ENCODE data around the gene MED1. TPM values are rescaled to one million over a fixed set of nuclear protein-coding genes. Genes with fewer than 3 reads are reported as not detected.
"Not testable (repeated sequence)": the region's sequence is repeated elsewhere in the genome, so short reads cannot be mapped to it uniquely, and the experiment has no call there.

MED1 gene, protein sequence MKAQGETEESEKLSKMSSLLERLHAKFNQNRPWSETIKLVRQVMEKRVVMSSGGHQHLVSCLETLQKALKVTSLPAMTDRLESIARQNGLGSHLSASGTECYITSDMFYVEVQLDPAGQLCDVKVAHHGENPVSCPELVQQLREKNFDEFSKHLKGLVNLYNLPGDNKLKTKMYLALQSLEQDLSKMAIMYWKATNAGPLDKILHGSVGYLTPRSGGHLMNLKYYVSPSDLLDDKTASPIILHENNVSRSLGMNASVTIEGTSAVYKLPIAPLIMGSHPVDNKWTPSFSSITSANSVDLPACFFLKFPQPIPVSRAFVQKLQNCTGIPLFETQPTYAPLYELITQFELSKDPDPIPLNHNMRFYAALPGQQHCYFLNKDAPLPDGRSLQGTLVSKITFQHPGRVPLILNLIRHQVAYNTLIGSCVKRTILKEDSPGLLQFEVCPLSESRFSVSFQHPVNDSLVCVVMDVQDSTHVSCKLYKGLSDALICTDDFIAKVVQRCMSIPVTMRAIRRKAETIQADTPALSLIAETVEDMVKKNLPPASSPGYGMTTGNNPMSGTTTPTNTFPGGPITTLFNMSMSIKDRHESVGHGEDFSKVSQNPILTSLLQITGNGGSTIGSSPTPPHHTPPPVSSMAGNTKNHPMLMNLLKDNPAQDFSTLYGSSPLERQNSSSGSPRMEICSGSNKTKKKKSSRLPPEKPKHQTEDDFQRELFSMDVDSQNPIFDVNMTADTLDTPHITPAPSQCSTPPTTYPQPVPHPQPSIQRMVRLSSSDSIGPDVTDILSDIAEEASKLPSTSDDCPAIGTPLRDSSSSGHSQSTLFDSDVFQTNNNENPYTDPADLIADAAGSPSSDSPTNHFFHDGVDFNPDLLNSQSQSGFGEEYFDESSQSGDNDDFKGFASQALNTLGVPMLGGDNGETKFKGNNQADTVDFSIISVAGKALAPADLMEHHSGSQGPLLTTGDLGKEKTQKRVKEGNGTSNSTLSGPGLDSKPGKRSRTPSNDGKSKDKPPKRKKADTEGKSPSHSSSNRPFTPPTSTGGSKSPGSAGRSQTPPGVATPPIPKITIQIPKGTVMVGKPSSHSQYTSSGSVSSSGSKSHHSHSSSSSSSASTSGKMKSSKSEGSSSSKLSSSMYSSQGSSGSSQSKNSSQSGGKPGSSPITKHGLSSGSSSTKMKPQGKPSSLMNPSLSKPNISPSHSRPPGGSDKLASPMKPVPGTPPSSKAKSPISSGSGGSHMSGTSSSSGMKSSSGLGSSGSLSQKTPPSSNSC (N-terminal part only)
- 10 to 100 TPM; 25.3 to 28.3 TPM for total RNA-seq
- long read RNA-seq, partial matches to known transcripts: 0 of 10 reads
- long read RNA-seq, other reads (novel, unspliced or antisense): 9 of 10 reads

DNA sequence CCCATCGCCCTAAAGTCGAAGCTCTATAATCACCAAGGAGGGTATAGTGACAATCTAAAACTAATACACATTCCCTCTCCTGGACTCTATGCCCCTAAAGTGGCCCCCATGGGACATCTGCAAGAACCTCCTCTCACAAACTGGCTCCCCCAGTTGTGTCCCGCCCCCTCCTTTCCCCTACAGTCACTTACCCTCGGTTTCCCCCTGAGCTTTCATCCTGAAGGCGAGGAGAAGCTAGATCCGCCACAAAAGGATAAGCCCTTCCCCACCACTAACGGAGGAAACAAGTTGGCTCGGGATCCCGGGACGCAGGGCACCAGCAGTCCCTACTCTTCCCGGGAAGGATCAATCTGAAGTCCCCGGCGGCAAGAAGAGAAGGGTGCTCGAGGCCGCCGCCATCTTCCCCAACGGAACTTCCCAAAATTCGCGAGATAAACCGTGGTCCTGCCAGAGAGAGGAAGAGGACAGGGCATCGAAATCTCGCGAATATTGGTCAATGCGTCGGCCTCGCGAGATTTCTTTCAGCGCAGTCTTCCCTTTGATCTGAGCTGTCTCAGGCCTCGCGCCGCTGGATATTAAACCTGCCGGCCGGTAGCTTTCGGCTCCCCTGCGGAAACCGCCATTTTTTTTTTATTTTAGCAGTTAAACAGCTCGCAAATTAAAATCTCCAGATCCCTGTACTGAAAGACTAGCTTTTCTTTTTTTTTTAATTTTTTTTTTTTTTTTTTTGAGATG is at the start of gene MED1:
Gene MED1, minus strand, starts transcription at position 417 of the 735 bp plus-strand sequence. Its CDS starts 201 bp downstream, at position 216.
- DNase-seq (peak; percentile 93 to 95), ATAC-seq (peak; percentile 99)
- intact Hi-C loops (cut with DNase I, micrococcal nuclease): no loop called here

DNA sequence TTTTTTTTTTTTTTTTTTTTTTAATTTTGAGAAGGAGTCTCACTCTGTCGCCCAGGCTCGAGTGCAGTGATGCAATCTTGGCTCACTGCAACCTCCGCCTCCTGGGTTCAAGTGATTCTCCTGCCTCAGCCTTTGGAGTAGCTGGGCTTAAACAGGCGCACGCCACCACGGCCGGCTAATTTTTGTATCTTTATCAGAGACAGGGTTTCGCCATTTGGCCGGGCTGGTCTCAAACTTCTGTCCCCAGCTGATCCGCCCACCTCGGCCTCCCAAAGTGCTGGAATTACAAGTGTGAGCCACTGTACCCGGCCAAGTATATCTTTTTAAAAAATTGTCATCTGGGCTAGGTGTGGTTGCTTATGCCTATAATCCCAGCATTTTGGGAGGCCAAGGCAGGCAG is 45.9 kb upstream of the MED1 start:
- intact Hi-C loops (cut with DNase I, micrococcal nuclease); ATAC-seq; DNase-seq: not testable (repeated sequence)

DNA sequence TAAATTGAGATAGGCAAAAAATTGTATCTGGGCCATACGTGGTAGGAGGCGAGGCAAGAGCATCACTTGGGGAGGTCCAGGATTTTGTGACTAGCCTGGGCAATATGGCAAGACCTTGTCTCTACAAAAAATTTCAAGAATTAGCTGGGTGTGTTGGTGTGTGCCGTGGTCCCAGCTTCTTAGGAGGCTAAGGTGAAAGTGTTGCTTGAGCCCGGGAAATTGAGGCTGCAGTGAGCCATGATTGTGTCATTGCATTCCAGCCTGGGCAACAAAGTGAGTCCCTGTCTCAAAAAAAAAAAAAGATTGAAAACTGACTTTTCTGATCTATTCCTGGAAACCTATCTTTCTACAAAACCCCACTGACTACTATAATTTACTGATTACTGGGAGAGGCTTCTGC is 36.9 kb upstream of the MED1 start:
- intact Hi-C loops (cut with DNase I, micrococcal nuclease): no loop called here
- no peak for ATAC-seq

DNA sequence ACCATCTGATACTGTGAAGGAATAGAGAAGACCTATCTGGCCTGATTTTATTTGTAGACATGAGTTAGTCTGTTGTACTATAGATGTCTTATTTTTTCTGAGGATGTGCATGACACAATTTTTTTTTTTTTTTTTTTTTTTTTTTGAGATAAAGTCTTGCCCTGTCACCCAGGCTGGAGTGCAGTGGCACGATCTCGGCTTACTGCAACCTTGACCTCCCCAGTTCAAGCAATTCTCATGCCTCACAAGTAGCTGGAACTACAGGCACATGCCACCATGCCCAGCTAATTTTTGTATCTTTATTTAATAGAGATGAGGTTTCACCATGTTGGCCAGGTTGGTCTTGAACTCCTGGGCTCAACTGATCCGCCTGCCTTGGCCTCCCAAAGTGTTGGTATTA is 36.4 kb upstream of the MED1 start:
- ATAC-seq; DNase-seq; intact Hi-C loops (cut with DNase I, micrococcal nuclease): not testable (repeated sequence)

More for the DNA sequence above, 36.9 kb upstream of the MED1 start:
- no peak for DNase-seq

DNA sequence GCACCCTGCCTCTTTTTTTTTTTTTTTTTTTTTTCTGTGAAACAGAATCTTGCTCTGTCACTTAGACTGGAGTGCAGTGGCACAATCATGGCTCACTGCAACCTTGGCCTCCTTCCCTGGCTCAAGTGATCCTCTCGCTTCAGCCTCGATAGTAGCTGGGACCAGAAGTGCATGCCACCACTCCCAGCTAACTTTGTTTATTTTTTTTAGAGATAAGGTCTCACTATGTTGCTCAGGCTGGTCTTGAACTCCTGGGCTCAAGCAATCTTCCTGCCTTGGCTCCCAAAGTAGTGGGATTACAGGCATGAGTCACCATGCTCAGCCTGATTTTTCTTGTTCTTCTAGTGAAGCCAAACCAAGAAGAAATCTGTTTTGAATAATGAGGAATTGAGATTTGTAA is 35.2 kb upstream of the MED1 start:
- DNase-seq (no peak), ATAC-seq (no peak)
- intact Hi-C loops (cut with DNase I, micrococcal nuclease): no loop called here

DNA sequence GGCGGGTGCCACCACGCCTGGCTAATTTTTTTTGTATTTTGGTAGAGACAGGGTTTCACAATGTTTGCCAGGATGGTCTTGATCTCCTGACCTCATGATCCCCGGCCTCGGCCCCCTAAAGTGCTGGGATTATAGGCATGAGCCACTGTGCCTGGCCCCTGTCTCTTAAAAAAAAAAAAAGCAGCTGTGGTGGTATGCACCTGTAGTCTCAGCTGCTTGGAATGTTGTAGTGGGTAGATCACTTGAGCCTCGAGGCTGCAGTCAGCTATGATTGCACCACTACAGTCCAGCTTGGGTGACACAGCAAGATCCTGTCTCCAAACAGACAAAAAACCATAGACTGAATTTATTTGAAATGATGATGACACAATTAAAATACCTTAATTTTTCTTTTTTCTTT is 34.5 kb upstream of the MED1 start:
- intact Hi-C loops (cut with DNase I, micrococcal nuclease): no loop called here
- DNase-seq (no peak), ATAC-seq (no peak)

DNA sequence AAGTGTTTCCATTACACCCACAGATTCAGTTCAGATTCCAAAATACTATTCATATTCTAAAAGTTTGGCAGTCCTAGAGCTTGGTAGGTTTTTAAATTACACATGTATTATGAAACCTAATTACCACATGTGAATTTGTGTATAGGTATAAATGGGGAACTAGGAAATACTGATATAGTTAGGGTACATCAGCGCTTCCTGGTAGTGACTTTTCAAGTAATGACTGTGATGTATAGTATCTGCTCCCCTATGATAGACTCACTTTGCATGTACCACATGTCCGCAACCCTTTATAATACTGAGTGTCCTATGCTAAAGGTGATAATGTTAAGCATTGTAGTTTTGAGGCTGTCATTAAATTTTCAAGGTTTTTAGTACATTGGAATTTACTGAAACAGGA is 33.1 kb upstream of the MED1 start:
- intact Hi-C loops (cut with DNase I, micrococcal nuclease): no loop called here
- ATAC-seq (no peak), DNase-seq (no peak)

DNA sequence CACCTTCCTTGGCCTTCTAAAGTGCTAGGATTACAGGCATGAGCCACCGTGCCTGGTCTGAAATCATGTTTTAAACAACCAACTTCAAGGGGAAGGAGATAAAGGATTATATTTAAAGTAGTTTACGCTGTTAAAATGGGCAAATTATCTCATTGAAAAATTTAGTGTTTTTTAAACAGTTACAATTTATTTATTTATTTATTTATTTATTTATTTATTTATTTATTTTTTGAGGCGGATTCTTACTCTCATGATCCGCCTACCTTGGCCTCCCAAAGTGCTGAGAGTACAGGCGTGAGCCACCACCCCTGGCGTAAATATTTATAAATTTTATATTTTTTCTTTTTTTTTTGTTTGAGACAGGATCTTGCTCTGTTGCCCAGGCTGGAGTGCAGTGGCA is 32.4 kb upstream of the MED1 start:
- intact Hi-C loops (cut with DNase I, micrococcal nuclease): no loop called here
- no peak for DNase-seq
- ATAC-seq: no peak

DNA sequence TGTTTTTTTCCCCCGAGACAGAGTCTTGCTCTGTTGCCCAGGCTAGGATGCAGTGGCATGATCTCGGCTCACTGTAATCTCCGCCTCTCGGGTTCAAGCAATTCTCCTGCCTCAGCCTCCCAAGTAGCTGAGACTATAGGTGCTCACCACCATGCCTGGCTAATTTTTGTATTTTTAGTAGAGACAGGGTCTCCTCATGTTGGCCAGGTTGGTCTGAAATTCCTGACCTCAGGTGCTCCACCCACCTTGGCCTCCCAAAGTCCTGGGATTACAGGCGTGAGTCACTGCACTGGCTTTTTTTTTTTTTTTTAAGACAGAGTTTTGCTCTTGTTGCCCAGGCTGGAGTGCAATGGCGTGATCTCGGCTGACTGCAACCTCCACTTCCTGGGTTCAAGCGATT is 28.6 kb upstream of the MED1 start:
- DNase-seq; ATAC-seq; intact Hi-C loops (cut with DNase I, micrococcal nuclease): not testable (repeated sequence)

DNA sequence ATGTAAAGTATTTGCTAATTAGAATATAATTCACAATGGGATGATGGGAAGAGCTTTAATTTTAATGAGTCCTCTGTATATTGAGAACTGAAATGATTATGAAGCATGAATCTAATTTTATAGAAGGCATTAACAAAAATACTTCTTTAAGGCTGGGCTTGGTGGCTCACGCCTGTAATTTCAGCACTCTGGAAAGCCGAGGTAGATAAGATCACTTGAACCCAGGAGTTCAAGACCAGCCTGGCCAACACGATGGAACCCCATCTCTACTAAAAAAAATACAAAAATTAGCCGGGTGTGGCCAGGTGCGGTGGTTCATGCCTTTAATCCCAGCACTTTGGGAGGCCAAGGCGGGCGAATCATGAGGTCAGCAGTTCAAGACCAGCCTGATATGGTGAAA is 22.2 kb upstream of the MED1 start:
- ATAC-seq: no peak
- no peak for DNase-seq

DNA sequence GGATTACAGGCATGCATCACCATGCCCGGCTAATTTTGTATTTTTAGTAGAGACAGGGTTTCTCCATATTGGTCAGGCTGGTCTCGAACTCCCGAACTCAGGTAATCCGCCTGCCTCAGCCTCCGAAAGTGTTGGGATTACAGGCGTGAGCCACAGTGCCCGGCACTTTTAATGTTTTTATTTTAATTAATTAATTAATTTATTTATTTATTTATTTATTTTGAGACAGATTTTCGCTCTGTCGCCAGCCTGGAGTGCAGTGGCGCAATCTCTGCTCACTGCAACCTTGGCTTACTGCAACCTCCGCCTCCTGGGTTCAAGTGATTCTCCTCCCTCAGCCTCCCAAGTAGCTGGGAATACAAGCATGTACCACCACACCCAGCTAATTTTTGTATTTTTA is 17.5 kb upstream of the MED1 start:
- intact Hi-C loops (cut with DNase I, micrococcal nuclease); ATAC-seq; DNase-seq: not testable (repeated sequence)

More for the DNA sequence above, 22.2 kb upstream of the MED1 start:
- intact Hi-C loops (cut with DNase I, micrococcal nuclease): no loop called here

DNA sequence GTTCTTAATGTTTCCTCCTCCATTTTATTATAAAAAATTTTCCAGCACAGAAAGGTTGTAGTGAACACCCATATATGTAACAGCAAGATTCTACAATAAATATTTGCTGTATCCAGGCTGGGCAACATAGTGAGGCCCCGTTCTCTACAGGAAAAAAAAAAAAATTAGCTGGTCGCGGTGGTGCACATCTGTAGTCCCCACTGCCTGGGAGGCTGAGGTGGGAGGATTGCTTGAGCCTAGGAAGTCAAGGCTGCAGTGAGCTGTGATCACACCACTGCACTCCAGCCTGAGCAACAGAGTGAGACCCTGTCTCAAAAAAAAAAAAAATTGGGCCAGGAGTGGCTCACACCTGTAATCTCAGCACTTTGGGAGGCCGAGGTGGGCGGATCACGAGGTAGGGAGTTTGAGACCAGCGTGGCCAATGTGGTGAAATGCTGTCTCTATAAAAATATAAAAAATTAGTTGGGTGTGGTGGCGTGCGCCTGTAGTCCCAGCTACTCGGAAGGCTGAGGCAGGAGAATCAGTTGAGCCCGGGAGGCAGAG is 13.6 kb upstream of the MED1 start:
- intact Hi-C loops (cut with DNase I, micrococcal nuclease); ATAC-seq; DNase-seq: not testable (repeated sequence)

DNA sequence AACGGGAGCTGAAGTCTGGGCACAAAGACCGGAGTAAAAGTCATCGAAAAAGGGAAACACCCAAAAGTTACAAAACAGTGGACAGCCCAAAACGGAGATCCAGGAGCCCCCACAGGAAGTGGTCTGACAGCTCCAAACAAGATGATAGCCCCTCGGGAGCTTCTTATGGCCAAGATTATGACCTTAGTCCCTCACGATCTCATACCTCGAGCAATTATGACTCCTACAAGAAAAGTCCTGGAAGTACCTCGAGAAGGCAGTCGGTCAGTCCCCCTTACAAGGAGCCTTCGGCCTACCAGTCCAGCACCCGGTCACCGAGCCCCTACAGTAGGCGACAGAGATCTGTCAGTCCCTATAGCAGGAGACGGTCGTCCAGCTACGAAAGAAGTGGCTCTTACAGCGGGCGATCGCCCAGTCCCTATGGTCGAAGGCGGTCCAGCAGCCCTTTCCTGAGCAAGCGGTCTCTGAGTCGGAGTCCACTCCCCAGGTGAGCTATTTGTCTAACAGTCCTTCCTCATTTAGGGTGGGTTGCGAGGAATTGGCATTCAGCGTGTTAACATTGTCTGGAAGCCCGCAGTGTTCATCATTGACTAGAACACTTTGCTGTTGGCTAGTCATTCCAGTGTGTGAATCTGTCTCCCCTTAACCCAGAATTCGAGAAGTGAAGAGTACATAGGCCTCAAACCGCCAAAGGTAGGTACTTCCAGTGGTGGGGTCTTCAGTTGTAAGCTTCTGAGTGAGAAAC is 11.7 kb upstream of the MED1 start:
- intact Hi-C loops (cut with DNase I, micrococcal nuclease): no loop called here
- peak in 1 of 2 donors; percentile 24 for DNase-seq
- peak; percentile 10 for ATAC-seq

DNA sequence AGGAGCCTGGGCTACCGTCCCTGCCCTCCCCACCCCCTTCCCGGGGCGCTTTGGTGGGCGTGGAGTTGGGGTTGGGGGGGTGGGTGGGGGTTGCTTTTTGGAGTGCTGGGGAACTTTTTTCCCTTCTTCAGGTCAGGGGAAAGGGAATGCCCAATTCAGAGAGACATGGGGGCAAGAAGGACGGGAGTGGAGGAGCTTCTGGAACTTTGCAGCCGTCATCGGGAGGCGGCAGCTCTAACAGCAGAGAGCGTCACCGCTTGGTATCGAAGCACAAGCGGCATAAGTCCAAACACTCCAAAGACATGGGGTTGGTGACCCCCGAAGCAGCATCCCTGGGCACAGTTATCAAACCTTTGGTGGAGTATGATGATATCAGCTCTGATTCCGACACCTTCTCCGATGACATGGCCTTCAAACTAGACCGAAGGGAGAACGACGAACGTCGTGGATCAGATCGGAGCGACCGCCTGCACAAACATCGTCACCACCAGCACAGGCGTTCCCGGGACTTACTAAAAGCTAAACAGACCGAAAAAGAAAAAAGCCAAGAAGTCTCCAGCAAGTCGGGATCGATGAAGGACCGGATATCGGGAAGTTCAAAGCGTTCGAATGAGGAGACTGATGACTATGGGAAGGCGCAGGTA is 11.0 kb upstream of the MED1 start:
- ATAC-seq (peak; percentile 44), DNase-seq (no peak)
- intact Hi-C loops (cut with DNase I, micrococcal nuclease): no loop called here

DNA sequence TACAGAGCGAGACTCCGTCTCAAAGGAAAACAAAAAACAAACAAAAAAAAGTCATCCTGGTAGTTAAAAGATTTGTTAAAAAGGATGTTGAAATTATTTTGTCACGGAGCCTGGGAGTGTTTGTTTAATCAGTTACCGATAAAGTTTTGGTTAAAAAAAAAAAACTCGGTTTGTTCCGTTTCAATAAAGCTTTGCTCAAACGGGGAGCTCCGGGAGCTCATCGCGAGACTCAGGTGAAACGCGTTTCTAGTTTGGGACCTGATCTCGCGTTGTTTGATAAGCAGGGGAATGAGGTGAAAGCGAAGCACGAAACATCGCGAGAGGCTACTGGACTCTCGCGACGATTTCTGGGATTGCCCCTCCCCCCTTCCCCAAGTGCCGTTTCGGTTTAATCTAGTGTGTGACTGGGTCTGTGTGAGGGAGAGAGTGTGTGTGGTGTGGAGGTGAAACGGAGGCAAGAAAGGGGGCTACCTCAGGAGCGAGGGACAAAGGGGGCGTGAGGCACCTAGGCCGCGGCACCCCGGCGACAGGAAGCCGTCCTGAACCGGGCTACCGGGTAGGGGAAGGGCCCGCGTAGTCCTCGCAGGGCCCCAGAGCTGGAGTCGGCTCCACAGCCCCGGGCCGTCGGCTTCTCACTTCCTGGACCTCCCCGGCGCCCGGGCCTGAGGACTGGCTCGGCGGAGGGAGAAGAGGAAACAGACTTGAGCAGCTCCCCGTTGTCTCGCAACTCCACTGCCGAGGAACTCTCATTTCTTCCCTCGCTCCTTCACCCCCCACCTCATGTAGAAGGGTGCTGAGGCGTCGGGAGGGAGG is 10.3 kb upstream of the MED1 start, which contains the start of gene CDK12:
Gene CDK12, plus strand, starts transcription at position 374 of the 813 bp plus-strand sequence. CDS start 586 bp downstream, outside the sequence.
- intact Hi-C loops (cut with DNase I, micrococcal nuclease): no loop called here
- peak; percentile 94 to 98 for DNase-seq
- peak; percentile 88 for ATAC-seq

DNA sequence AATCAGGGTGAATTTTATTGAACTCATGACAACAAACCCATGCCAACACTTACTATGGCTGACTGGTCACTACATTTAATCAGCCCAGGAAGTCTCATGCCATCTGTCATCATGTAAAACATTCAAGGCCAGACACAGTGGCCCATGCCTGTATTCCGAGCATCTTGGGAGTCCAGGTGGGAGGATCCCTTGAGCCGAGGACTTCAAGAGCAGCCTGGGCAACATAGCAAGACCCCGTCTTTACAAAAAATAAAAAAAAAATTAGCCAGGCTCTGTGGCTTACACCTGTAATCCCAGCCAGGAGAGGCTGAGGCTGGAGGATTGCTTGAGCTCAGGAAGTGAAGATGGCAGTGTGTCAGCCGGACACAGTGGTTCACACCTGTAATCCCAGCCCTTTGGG is 4.9 kb upstream of the MED1 start:
- DNase-seq (no peak), ATAC-seq (no peak)
- intact Hi-C loops (cut with DNase I, micrococcal nuclease): no loop called here

All from left colon (tissue), 2 donors.